ENCODE results near the gene ITGA3. TPM values are rescaled to one million over a fixed set of nuclear protein-coding genes. Genes with fewer than 3 reads are reported as not detected.

ITGA3 gene
- total RNA-seq, 1 experiment from 2014 or later = 22.5 TPM

DNA sequence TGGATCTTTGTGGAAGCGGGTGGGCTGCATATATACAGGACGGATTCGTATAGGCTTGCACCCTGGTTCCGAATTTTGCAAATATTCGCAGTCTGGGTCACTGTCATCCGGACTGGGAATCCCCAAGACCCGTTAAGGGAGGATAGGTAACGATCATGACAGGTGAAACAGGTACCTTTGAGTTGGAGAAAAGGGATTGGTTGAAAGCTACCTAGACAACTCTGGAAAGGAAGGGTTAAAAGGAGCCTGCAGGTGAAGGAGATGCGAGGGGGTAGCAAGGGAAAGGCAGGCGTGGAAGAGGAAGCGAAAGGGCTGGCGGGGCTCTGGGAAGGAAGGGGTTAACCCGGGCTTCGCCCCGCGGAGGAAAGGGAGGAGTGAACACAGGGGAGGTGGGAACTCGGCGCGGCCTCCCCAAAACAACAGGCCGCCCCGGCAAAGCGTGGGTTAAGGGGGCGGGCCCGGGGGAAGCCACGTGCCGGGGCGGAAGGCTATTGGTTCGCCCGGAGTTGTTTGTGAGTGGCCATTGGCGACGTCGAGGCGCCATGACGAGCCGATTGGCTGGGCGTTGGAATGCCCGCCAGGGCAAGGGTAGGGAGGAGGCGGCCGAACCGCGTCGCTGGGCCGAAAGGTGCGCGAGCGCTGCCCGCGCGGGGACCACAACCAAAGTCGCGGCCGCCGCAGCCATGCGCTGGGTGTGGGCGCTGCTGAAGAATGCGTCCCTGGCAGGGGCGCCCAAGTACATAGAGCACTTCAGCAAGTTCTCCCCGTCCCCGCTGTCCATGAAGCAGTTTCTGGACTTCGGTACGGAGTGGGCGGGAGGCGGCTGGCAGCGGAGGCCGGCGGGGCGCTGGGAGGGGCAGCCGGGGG lies 39.1 kb downstream of the ITGA3 start, which contains the start of gene PDK2:
Gene PDK2 (plus strand): TSS at position 599 of the 867 bp plus-strand sequence. CDS start 85 bp downstream, at position 684.
- Histone ChIP-seq H3K4me2 (ENCODE audit: insufficient read depth, insufficient read length, low read length) (peak within 1 kb of the TSS; percentile 89), H4K91ac (ENCODE audit: insufficient read length, low read depth, low read length) (no peak within 1 kb of the TSS), H3K18ac (ENCODE audit: insufficient read length, low read depth, low read length) (no peak within 1 kb of the TSS), H2AK5ac (ENCODE audit: insufficient read length, low read length) (no peak within 1 kb of the TSS), H3K9me3 (ENCODE audit: control insufficient read depth, low read depth, low read length) (no peaks in the 10 kb centered on the region), H4K5ac (ENCODE audit: insufficient read length, low read depth, low read length) (no peak within 1 kb of the TSS), H2BK5ac (ENCODE audit: insufficient read length, low read length) (no peak within 1 kb of the TSS), H3K9ac (ENCODE audit: extremely low read depth, insufficient read length, low read length) (peak within 1 kb of the TSS; percentile 21), H3K4ac (ENCODE audit: low read depth, low read length) (no peak within 1 kb of the TSS), H3K27me3 (ENCODE audit: insufficient read depth, low read length) (no peaks in the 10 kb centered on the region), H3K4me1 (ENCODE audit: insufficient read depth, low read length) (no peaks in the 10 kb centered on the region), H4K20me1 (ENCODE audit: control insufficient read depth, insufficient read depth, insufficient read length) (no peaks in the 10 kb centered on the region), H3K56ac (ENCODE audit: insufficient read length, low read depth, low read length) (no peak within 1 kb of the TSS), H3K79me2 (ENCODE audit: insufficient read depth, low read length) (no peaks in the 10 kb centered on the region), H2AFZ (ENCODE audit: low read length) (no peak within 1 kb of the TSS), H3K23ac (ENCODE audit: insufficient read length, low read depth, low read length) (no peak within 1 kb of the TSS), H3K23me2 (ENCODE audit: insufficient read length, low read depth, low read length, poor library complexity, severe bottlenecking) (peaks cover 12% of the 10 kb centered on the region), H3T11ph (ENCODE audit: low read length) (no peak within 1 kb of the TSS), H3K14ac (ENCODE audit: insufficient read depth, low read length) (no peak within 1 kb of the TSS), H3K79me1 (ENCODE audit: insufficient read depth, low read depth, low read length, poor library complexity, severe bottlenecking) (no peaks in the 10 kb centered on the region), H4K8ac (replicated peaks; ENCODE audit: insufficient read length, low read depth, low read length) (no peak within 1 kb of the TSS), H3K27ac (ENCODE audit: insufficient read length, low read depth, low read length) (no peak within 1 kb of the TSS), H2BK120ac (ENCODE audit: low read depth, low read length, poor library complexity, severe bottlenecking) (no peak within 1 kb of the TSS), H2BK15ac (ENCODE audit: low read depth, low read length) (no peak within 1 kb of the TSS), H2BK12ac (ENCODE audit: insufficient read length, low read depth, low read length) (no peak within 1 kb of the TSS), H2BK20ac (ENCODE audit: low read depth, low read length, poor library complexity, severe bottlenecking) (no peak within 1 kb of the TSS)
- DNase-seq = peak; percentile 99
- peak within 1 kb of the TSS; percentile 93 to 99 for H3K4me3 Mint-ChIP-seq
- WGBS (ENCODE audit: extremely low coverage, insufficient read length, low lambda C conversion rate) = no CpG with 5 or more reads among the region's 68 CpGs
- peaks cover 2% of the 10 kb centered on the region; the same call in 1 of the 2 replicates for H3K27me3 Mint-ChIP-seq (ENCODE audit: low read depth)
- TF ChIP-seq CTCF (conservative IDR thresholded peaks at IDR 0.05) = no peak
- peaks cover 0 to 8% (median 0%) of the 10 kb centered on the region in 3 experiments; a peak in 4 of 7 replicates for H3K36me3 Mint-ChIP-seq (ENCODE audit: insufficient read depth in 1 of 3, low read depth in 3 of 3)
- H3K9me3 Mint-ChIP-seq = no peaks in the 10 kb centered on the region
- H3K27ac Mint-ChIP-seq = peak within 1 kb of the TSS; percentile 34 to 47 (median 42); a peak in 3 of 7 replicates
- peaks cover 14 to 24% of the 10 kb centered on the region in 2 experiments for H3K4me1 Mint-ChIP-seq
